Keratinocyte (primary cell): ENCODE results near the gene OPN1SW. TPM values are rescaled to one million over a fixed set of nuclear protein-coding genes. Genes with fewer than 3 reads are reported as not detected.
A peak's percentile ranks its signal among the peaks of the same experiment; 100 is the strongest.

ENCODE experiments used
- DNase-seq: peaks from one replicate; pipeline ENCODE4 v3.0.0-alpha.2; 2011; ENCODE audit warnings: low read depth, missing footprints, low spot score
- FAIRE-seq: peaks from 2 replicates; lab custom pipeline; 2011; peaks lifted over from hg19 to GRCh38; lab: Jason Lieb, UNC
- H2AFZ ChIP-seq: 2 replicates; pipeline ENCODE4 v1.6.0; 2012; ENCODE audit warnings: low read length, control low read depth, inconsistent platforms; ENCODE audit not compliant: control insufficient read depth
- H3K27ac ChIP-seq: 2 replicates; pipeline ENCODE4 v1.5.1; 2011; ENCODE audit warnings: low read length; ENCODE audit not compliant: control insufficient read depth, insufficient read depth
- H3K27me3 ChIP-seq: 3 replicates; pipeline ENCODE4 v1.6.0; 2011; ENCODE audit warnings: low read length; ENCODE audit not compliant: control insufficient read depth, insufficient read depth; ENCODE audit errors: extremely low read depth
- H3K36me3 ChIP-seq, 2 experiments: 2 replicates in 1 of 2; 3 replicates in 1 of 2; pipeline ENCODE4 v1.5.1; 2011; ENCODE audit warnings: low read length in 2 of 2, mild to moderate bottlenecking in 1 of 2; ENCODE audit not compliant: control insufficient read depth in 2 of 2, insufficient read depth in 2 of 2; ENCODE audit errors: extremely low read depth in 1 of 2
- H3K4me1 ChIP-seq: 3 replicates; pipeline ENCODE4 v1.5.1; 2011; ENCODE audit warnings: low read length; ENCODE audit not compliant: control insufficient read depth, insufficient read depth; ENCODE audit errors: extremely low read depth
- H3K4me2 ChIP-seq: 3 replicates; pipeline ENCODE4 v1.6.0; 2011; ENCODE audit warnings: low read depth, low read length; ENCODE audit not compliant: control insufficient read depth, insufficient read depth; ENCODE audit errors: extremely low read depth
- H3K4me3 ChIP-seq, 3 experiments: fragments of 200-600 bp in 1 of 3; sonication (generic) in 1 of 3; 2 replicates in 2 of 3; 3 replicates in 1 of 3; pipeline ENCODE4 v1.5.1; 2011 to 2016; ENCODE audit warnings: low read length in 3 of 3, mild to moderate bottlenecking in 3 of 3, control low read depth in 2 of 3, inconsistent platforms in 1 of 3, low read depth in 1 of 3, mixed read lengths in 1 of 3, mixed run types in 1 of 3, moderate library complexity in 1 of 3; ENCODE audit not compliant: control insufficient read depth in 2 of 3, insufficient read depth in 2 of 3; ENCODE audit errors: extremely low read depth in 1 of 3
- H3K79me2 ChIP-seq: 2 replicates; pipeline ENCODE4 v1.6.0; 2012; ENCODE audit warnings: low read length; ENCODE audit not compliant: control insufficient read depth, insufficient read depth
- H3K9ac ChIP-seq: 3 replicates; pipeline ENCODE4 v1.6.0; 2011; ENCODE audit warnings: low read length; ENCODE audit not compliant: control insufficient read depth, insufficient read depth; ENCODE audit errors: extremely low read depth
- H3K9me1 ChIP-seq: 3 replicates; pipeline ENCODE4 v1.6.0; 2011; ENCODE audit warnings: low read length; ENCODE audit not compliant: control insufficient read depth, insufficient read depth; ENCODE audit errors: extremely low read depth
- H3K9me3 ChIP-seq: 2 replicates; pipeline ENCODE4 v1.5.1; 2012; ENCODE audit warnings: low read depth, low read length; ENCODE audit not compliant: control insufficient read depth
- H4K20me1 ChIP-seq: 3 replicates; pipeline ENCODE4 v1.6.0; 2011; ENCODE audit warnings: low read length; ENCODE audit not compliant: control insufficient read depth, insufficient read depth; ENCODE audit errors: extremely low read depth
- CTCF ChIP-seq, 3 experiments: IDR thresholded peaks in 1 of 3; conservative IDR thresholded peaks in 1 of 3; optimal IDR thresholded peaks in 1 of 3; 2 replicates in 2 of 3; 3 replicates in 1 of 3; pipeline versions ENCODE3 to v1.5.1; 2011; ENCODE audit warnings: low read length in 3 of 3, mild to moderate bottlenecking in 3 of 3, moderate library complexity in 2 of 3, control low read depth in 1 of 3, inconsistent platforms in 1 of 3; ENCODE audit not compliant: insufficient read depth in 2 of 3; ENCODE audit errors: extremely low read depth in 1 of 3
- EZH2 ChIP-seq: IDR thresholded peaks from one replicate; pipeline ENCODE4 v1.6.1; 2012; ENCODE audit warnings: inconsistent platforms, mild to moderate bottlenecking, low read length, moderate library complexity
- dilution Hi-C: fragments of 300-500 bp; cut with MboI; formaldehyde crosslinking; loops from one replicate; pipeline ENCODE4 v1.7.0; 2020; ENCODE audit warnings: low sequenced_read_pairs; ENCODE audit not compliant: extremely low pct_ligation_motif_present
- polyA plus RNA-seq, 5 experiments: library from polyadenylated mRNA; depleted of rRNA in 3 of 5; stranded (reverse) in 3 of 5; stranded (forward) in 1 of 5; unstranded in 1 of 5; fragments of >200 nt; gene quantifications; 1 replicate in 1 of 5; 2 replicates in 3 of 5; 3 replicates in 1 of 5; pipeline versions ENCODE4 v1.2.1 to v1.2.3, GENCODE V29; 2011 to 2012; ENCODE audit warnings: missing spikeins in 2 of 5, low read depth in 1 of 5, low replicate concordance in 1 of 5

Gene OPN1SW
- polyA plus RNA-seq, 1 donor (not counting 4 experiments of a cell fraction or from before 2014, with no cell fraction given) = not detected

GRCh38 chr7:128799451-128799850 is 23.9 kb upstream of the OPN1SW start:
- H3K9me3 ChIP-seq = no peaks in the 10 kb centered on the region
- dilution Hi-C loops = no loop called here
- no peaks in the 10 kb centered on the region for H3K9me1 ChIP-seq
- no peak overlapping the region for H2AFZ ChIP-seq
- DNase-seq = no peak
- H3K4me2 ChIP-seq = no peak overlapping the region
- H3K27me3 ChIP-seq = no peaks in the 10 kb centered on the region
- H3K79me2 ChIP-seq = no peaks in the 10 kb centered on the region
- no peaks in the 10 kb centered on the region for H3K4me1 ChIP-seq
- TF ChIP-seq CTCF (optimal IDR thresholded peaks at IDR 0.05 in 1 of 3, IDR thresholded peaks at IDR 0.05 in 1 of 3, conservative IDR thresholded peaks at IDR 0.05 in 1 of 3; ENCODE audit: extremely low read depth in 1 of 3, insufficient read depth in 2 of 3, low read length in 3 of 3) (no peak), EZH2 (no peak)
- H3K4me3 ChIP-seq = no peak overlapping the region
- H3K9ac ChIP-seq = no peak overlapping the region
- H4K20me1 ChIP-seq = no peaks in the 10 kb centered on the region
- no peaks in the 10 kb centered on the region for H3K36me3 ChIP-seq
- FAIRE-seq = no peak
- no peak overlapping the region for H3K27ac ChIP-seq

- H3K27me3 ChIP-seq = no peaks in the 10 kb centered on the region
- H2AFZ ChIP-seq = peak overlapping the region; percentile 22
- no peak overlapping the region for H3K4me3 ChIP-seq
- H3K9me1 ChIP-seq = no peaks in the 10 kb centered on the region
- H3K4me2 ChIP-seq = no peak overlapping the region
- no peak overlapping the region for H3K27ac ChIP-seq
- H3K9ac ChIP-seq = no peak overlapping the region
- H3K79me2 ChIP-seq = no peaks in the 10 kb centered on the region
- H4K20me1 ChIP-seq = no peaks in the 10 kb centered on the region
- DNase-seq (no peak), FAIRE-seq (no peak)
- H3K4me1 ChIP-seq = no peaks in the 10 kb centered on the region
- H3K36me3 ChIP-seq = no peaks in the 10 kb centered on the region
- TF ChIP-seq EZH2 = no peak
- TF ChIP-seq CTCF (optimal IDR thresholded peaks at IDR 0.05 in 1 of 3, IDR thresholded peaks at IDR 0.05 in 1 of 3, conservative IDR thresholded peaks at IDR 0.05 in 1 of 3; ENCODE audit: extremely low read depth in 1 of 3, insufficient read depth in 2 of 3, low read length in 3 of 3) = no peak
- no peaks in the 10 kb centered on the region for H3K9me3 ChIP-seq
- dilution Hi-C loops = no loop called here
These were observed 20.7 kb upstream of the OPN1SW start for GRCh38 chr7:128796327-128796726.
